ENCODE data around the gene BTG2.

BTG2 gene

GRCh38 chr1:203272633-203273205 is 32.6 kb upstream of the BTG2 start:
- DNase-seq (ENCODE audit: extremely low read depth, low read depth) = no peak
- H3K4me3 ChIP-seq (replicated peaks; ENCODE audit: low read depth, low read length) = no peak overlapping the region
- TF ChIP-seq CTCF (IDR thresholded peaks at IDR 0.05; ENCODE audit: low read depth, low read length, missing control alignments) = no peak

- TF ChIP-seq CTCF (IDR thresholded peaks at IDR 0.05; ENCODE audit: low read depth, low read length, missing control alignments) = peak; percentile 97
- H3K4me3 ChIP-seq (replicated peaks; ENCODE audit: low read depth, low read length) = no peak overlapping the region
- DNase-seq (ENCODE audit: extremely low read depth, low read depth) = peak; percentile 55
These were observed 32.0 kb upstream of the BTG2 start for GRCh38 chr1:203273206-203273868.

GRCh38 chr1:203273869-203274602 is 31.3 kb upstream of the BTG2 start:
- no peak for TF ChIP-seq CTCF (IDR thresholded peaks at IDR 0.05; ENCODE audit: low read depth, low read length, missing control alignments)
- no peak for DNase-seq (ENCODE audit: extremely low read depth, low read depth)

GRCh38 chr1:203274603-203275381 is 30.5 kb upstream of the BTG2 start:
- DNase-seq (ENCODE audit: extremely low read depth, low read depth) = no peak
- TF ChIP-seq CTCF (IDR thresholded peaks at IDR 0.05; ENCODE audit: low read depth, low read length, missing control alignments) = no peak
- H3K4me3 ChIP-seq (replicated peaks; ENCODE audit: low read depth, low read length) = no peak overlapping the region

More at GRCh38 chr1:203273869-203274602, 31.3 kb upstream of the BTG2 start:
- H3K4me3 ChIP-seq (replicated peaks; ENCODE audit: low read depth, low read length) = no peak overlapping the region

GRCh38 chr1:203275656-203276272 is 29.6 kb upstream of the BTG2 start:
- no peak for DNase-seq (ENCODE audit: extremely low read depth, low read depth)
- TF ChIP-seq CTCF (IDR thresholded peaks at IDR 0.05; ENCODE audit: low read depth, low read length, missing control alignments) = no peak
- H3K4me3 ChIP-seq (replicated peaks; ENCODE audit: low read depth, low read length) = no peak overlapping the region

GRCh38 chr1:203276408-203276807 is 28.9 kb upstream of the BTG2 start:
- no peak for TF ChIP-seq CTCF (IDR thresholded peaks at IDR 0.05; ENCODE audit: low read depth, low read length, missing control alignments)
- no peak overlapping the region for H3K4me3 ChIP-seq (replicated peaks; ENCODE audit: low read depth, low read length)
- no peak for DNase-seq (ENCODE audit: extremely low read depth, low read depth)
